ENCODE results near the gene RPS6KB2. TPM values are rescaled to one million over a fixed set of nuclear protein-coding genes. Genes with fewer than 3 reads are reported as not detected.
A peak's percentile ranks its signal among the peaks of the same experiment; 100 is the strongest.

RPS6KB2 gene
- total and polyA plus RNA-seq, 9 of the 15 experiments (the other 6 are each of a cell fraction or from before 2014, with no cell fraction given), result 0.42 to 122 (median 82.6) TPM

GRCh38 chr11:67420646-67421429 lies 7.5 kb upstream of the RPS6KB2 start (continued):
- TF ChIP-seq CEBPZ (IDR thresholded peaks at IDR 0.05; ENCODE audit: borderline replicate concordance, low read depth, low read length) (no peak), POLR3G (IDR thresholded peaks at IDR 0.05; ENCODE audit: extremely low read depth, insufficient read length, insufficient replicate concordance) (no peak), ZNF395 (CRISPR knock-in tag; IDR thresholded peaks at IDR 0.05) (no peak), PHTF2 (CRISPR knock-in tag; IDR thresholded peaks at IDR 0.05) (no peak), LEF1 (IDR thresholded peaks at IDR 0.05) (no peak), HDAC8 (tag; IDR thresholded peaks at IDR 0.05) (peak; percentile 73; the same call in 1 of the 2 replicates), POLR2A (conservative IDR thresholded peaks at IDR 0.05) (no peak; the same call in 1 of the 2 replicates), ZBTB8A (IDR thresholded peaks at IDR 0.05; ENCODE audit: partially characterized antibody) (no peak), BRF2 (IDR thresholded peaks at IDR 0.05; ENCODE audit: borderline replicate concordance, insufficient read depth, insufficient read length) (no peak), ZNF217 (CRISPR knock-in tag; IDR thresholded peaks at IDR 0.05) (no peak), MEIS2 (IDR thresholded peaks at IDR 0.05; ENCODE audit: partially characterized antibody) (peak; percentile 32), KLF1 (tag; IDR thresholded peaks at IDR 0.05) (no peak; the same call in 1 of the 2 replicates), GMEB1 (CRISPR knock-in tag; IDR thresholded peaks at IDR 0.05) (peak; percentile 58), SAFB (IDR thresholded peaks at IDR 0.05; ENCODE audit: borderline replicate concordance, low read depth, low read length) (no peak), RUNX1 (IDR thresholded peaks at IDR 0.05; ENCODE audit: low read depth) (no peak), SPI1 (IDR thresholded peaks at IDR 0.05; ENCODE audit: borderline replicate concordance, low read depth, low read length) (no peak), THAP7 (CRISPR knock-in tag; IDR thresholded peaks at IDR 0.05) (no peak), SRSF3 (IDR thresholded peaks at IDR 0.05; ENCODE audit: insufficient read depth, low read length) (no peak)

All from K562 (cell line).